ENCODE data around the gene ACTA2.

ACTA2 gene

DNA sequence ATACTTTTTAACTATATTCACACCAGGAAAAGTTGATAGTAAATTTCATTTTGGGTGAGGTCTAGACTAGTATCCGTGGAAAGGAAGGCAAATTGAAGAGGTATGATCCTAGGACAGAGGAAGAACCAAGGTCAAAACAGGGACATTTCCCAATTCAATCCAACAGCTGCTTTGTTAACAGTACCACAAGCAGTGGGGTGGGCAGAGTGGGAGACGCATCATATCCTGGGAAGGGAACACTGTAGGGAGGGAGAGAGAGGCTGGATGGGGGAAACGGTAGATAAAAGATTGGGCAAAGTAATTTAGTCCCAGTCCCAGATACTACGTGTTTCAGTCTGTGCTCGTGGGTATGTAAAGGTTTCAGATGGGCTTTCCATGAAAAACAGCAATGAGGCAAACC lies 28.9 kb upstream of the ACTA2 start:
- DNase-seq (ENCODE audit: low read depth): no peak

- DNase-seq (ENCODE audit: low read depth): no peak
These were observed 28.2 kb upstream of the ACTA2 start for GRCh38 chr10:88980800-88981199.

- DNase-seq (ENCODE audit: low read depth): no peak
These were observed 27.7 kb upstream of the ACTA2 start for GRCh38 chr10:88980247-88980646.

DNA sequence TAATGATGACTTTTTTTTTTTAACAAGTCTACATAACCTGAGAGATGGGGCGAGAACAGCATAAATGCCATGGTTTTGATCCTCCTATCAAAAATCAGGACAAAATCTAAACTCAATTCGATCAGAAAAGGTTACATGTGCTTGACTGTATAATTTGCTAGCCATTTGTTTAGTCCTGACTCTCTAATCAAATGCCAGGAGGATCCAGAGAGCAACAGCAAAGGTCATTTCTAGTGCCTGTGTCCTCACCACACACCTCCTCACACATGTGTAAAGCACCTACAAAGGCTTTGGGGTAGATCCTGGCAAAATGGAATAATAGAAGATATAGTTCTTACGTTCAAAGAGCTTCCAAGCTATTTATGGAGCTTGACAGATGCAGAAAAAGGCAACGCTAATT lies 27.0 kb upstream of the ACTA2 start:
- no peak for DNase-seq (ENCODE audit: low read depth)

- DNase-seq (ENCODE audit: low read depth): peak; percentile 87
These were observed 26.6 kb upstream of the ACTA2 start for GRCh38 chr10:88979153-88979562.

DNA sequence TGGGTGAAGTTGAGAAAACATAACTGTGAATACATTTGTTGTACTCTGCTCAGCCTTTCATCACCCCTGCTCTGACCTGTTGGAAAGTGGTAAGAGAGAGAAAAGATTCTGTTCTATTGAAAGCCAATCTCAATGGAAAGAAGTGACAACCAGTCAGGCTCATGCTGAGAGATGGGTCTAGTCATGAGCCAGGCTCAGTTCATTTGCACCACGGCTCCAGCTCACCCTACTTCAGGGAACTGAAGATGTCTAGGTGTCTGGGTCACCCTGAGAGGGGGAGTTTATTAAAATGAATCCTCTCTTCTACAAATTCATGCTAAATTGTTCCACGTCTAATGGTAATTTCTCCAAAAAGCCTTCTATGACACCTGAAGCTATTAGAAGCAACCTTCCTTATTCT lies 25.9 kb upstream of the ACTA2 start:
- DNase-seq (ENCODE audit: low read depth): no peak

GRCh38 chr10:88975377-88975720 lies 22.8 kb upstream of the ACTA2 start:
- DNase-seq (ENCODE audit: low read depth): no peak

DNA sequence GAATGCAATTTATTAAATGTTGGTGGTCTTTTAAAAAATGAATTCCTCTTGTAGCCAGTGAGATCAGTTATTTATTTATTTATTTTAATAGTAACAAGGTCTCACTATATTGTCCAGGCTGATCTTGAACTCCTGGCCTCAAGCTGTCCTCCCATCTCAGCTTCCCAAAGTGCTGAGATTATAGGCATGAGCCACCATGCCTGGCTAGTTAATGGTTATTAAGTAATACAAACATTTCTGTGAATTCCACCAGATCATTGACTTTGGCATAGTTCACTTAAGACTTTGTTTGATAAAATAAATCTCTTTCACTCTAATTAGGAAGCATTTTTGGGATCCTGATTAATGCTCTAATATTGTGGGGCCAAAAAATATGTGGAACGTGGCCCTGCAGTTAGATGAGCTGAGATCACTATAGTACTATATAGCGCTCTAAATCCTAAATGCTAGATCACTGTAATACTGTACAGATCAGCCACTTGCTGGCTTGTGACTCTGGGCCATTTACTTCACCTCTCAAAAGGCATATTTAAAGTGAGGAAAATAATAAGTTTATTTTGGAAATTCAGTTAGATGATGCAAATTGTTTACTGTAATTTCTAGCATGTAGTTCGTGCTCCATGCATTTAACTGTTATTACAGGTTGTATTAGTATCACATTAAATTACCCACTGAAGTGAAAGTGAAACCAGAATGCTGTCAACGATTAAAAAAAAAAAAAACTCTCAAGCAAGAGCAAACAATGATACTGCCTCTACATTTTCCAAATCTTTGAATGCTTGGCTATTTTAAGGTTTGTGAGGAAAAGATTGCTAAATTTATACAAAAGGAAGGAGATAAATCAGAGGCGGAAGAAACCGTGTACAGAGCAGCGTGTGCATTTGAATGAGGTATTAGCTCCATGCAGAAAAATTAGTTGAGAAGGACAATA lies 22.1 kb upstream of the ACTA2 start:
- no peak for DNase-seq (ENCODE audit: low read depth)

- no peak for DNase-seq (ENCODE audit: low read depth)
These were observed 21.4 kb upstream of the ACTA2 start for GRCh38 chr10:88974012-88974411.

DNA sequence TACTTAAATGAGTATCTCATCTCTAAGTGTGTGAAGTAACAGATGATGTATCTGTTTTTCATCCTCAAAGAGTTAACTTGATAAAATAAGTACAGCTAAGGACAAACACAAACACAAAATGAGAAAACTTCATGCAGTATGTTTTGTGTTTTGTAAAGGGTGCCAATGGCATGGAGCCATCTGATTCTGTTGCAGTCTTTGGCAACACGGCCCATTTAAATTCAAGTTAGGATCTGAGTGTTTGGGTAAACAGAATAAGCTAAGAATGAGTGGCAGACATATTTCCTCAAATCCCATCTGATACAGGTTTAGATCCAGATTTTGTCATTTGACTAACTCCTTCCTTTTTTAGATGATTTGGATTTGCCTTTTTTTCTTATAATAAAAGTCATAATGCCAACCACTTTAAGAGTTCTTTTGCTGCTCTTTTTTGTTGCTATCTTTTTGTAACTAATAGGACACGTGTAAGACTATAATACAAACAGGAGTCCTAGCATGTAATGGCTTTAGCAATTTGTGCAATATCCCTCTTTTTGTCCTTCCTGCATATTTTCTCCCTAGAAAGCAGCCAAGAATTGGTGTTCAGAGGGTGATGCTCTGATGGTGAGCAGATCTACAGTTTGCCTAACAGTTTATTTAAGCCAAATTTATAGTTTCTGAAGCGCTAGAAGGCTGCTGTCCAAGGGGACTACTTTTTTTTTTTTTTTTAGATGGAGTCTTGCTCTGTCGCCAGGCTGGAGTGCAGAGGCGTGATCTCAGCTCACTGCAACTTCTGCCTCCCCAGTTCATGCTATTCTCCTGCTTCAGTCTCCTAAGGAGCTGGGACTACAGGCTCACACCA lies 18.9 kb upstream of the ACTA2 start:
- DNase-seq (ENCODE audit: low read depth): no peak

- no peak for DNase-seq (ENCODE audit: low read depth)
These were observed 15.8 kb upstream of the ACTA2 start for GRCh38 chr10:88968391-88968790.

GRCh38 chr10:88966797-88967196 lies 14.2 kb upstream of the ACTA2 start:
- no peak for DNase-seq (ENCODE audit: low read depth)

DNA sequence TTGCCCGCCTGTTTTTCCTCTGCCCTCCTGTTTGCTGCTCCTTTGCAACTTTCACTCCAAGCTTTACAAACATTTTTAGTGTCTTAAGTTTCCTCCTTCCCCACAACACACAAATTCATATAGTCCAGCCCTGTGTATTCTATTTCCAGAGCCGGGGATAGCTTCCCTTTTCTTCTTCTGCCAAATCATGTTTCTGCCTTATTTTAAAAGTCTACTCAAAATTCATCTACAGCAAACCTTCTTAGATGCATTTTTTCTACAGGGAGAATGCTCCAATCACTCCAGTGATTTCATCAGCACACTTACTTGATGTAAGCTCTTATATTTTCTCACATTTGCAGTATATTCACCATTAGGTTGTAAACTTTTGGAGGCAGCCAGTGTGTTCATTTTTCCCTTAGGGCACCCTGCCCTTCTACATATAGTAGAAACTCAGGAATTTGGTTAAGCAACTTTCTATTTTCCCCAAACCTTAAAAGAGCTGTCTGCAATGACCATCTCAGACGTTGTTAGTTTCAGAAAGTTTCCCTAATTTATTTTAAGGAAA lies 12.4 kb upstream of the ACTA2 start:
- DNase-seq (ENCODE audit: low read depth): no peak

- DNase-seq (ENCODE audit: low read depth): no peak
These were observed 11.8 kb upstream of the ACTA2 start for GRCh38 chr10:88964360-88964759.

DNA sequence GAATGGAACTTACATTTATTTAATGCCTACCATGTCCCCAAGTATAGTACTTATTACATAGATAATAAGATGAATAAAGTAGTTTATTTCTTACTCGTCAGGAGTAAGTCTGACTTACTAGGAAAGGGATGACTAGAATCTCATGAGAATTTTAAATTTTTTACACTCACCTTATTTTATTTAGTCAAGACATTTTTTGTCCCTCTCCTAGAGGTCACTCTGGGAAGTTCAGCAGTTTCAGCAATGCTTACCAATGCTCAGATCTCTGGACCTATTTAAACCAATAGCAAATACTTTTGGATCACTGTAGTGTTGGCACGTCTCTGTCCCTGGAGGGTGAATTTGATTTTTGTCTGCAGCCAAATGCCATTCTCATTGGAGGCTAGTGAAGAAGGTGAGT lies 10.7 kb upstream of the ACTA2 start:
- no peak for DNase-seq (ENCODE audit: low read depth)

DNA sequence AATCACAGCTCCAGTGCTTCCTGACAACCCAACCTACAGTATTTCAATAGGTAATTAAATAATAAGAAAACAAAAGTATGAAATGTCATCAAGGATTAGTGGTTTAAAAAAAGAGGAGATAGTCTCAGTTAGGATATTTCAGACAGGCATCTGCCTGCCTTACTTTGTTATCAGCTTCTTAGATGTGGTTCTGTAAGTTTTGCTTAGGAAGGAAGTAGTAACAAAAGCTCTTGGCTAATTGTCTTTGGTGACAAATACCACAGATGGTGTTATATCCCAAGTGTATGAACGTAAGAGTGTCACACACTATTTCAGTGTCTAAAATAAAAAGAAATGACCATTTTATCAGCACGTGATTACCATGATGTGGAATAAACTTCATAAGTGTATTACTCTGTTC lies 9.8 kb upstream of the ACTA2 start:
- DNase-seq (ENCODE audit: low read depth): no peak

DNA sequence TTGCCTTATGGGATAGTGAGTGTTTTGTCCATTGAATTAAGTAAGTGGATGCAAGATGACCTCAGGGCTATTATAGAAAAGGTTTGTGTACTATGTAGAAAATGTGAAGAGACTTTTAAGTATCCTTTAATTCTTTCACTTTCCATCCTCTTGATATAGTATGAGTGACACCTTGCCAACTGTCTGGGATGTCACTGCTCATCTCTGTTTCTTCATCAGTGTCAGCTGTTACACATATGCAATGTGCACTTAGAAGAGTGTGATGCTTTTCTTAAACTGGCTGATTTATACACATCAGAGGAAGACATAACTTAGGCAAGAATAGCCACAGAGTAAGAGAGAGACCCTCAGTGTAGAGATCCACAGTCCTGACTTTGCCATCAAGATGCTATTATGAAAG lies 8.7 kb upstream of the ACTA2 start:
- no peak for DNase-seq (ENCODE audit: low read depth)

- no peak for DNase-seq (ENCODE audit: low read depth)
These were observed 8.2 kb upstream of the ACTA2 start for GRCh38 chr10:88960802-88961201.

DNA sequence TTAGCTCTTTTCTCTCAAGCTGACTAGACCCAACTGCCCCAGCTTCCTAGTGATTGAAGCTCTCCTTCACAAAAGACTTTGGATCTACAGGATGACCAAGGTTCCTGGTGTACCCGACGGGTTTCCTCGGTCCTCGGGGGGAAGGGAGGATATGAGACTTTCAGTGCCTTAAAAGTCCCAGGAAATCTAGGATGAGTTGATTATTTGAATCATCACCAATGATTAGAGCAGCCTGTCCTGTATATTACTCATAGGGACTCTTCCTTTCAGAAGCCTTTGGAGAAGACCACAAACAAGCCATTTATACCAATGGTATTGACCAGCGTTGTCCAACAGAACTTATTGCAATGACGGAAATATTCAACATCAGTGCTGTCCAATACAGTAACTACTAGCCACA lies 6.1 kb upstream of the ACTA2 start:
- DNase-seq (ENCODE audit: low read depth): no peak

DNA sequence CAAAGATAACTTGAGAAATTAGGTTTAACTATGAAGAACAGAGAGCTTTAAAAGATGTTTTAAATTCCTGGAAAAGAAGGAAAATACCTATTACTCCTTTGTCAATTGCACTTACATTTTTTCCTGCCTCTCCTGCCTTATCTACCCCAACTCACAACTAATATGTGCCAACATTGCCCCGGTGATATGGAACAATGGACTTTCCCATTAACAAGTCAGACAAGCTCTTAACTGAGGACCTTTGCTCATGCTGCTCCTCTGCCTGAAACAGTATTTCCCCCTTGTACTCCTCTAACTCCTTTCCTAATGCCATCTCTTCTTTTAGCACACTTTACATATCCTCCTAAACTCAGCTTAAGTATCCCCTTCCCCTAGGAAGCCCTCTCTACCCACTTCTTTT lies 4.8 kb upstream of the ACTA2 start:
- no peak for DNase-seq (ENCODE audit: low read depth)

DNA sequence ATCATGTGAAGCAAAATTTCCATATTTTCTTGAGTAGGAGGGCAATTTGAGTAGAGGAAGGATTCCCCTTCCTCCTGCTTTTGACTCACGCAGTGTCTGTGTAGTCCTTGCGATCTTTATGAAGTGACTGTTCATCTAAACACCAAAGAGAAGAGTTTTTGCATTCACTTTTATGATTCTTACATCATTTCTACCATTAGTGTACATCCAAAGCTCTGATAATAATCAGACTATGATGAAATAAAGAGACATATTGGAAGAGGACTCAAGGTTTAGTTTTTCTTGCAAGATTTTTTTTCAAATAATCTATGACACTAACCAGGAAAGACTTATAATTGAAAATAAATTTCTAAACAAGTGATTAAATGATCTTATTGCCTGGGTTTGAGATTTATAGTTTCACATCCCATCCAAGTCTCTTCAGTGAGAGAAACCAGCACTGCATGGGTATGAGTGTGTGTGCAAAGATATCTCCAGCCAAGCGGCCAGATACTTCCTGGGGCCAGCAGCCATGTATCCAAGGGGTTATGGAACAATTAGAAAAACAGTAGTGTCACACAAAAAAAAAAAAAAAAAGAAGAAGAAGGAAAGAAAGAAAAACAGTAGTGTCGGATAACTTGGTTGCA lies 2.0 kb upstream of the ACTA2 start:
- DNase-seq (ENCODE audit: low read depth): no peak

GRCh38 chr10:88953662-88954061 lies 1.1 kb upstream of the ACTA2 start:
- no peak for DNase-seq (ENCODE audit: low read depth)
